ENCODE data around the gene MACROD1. TPM values are rescaled to one million over a fixed set of nuclear protein-coding genes. Genes with fewer than 3 reads are reported as not detected.

The MACROD1 gene
- total RNA-seq, 4 donors from 2014 or later: 28.8 to 70.7 (median 33.7) TPM

DNA sequence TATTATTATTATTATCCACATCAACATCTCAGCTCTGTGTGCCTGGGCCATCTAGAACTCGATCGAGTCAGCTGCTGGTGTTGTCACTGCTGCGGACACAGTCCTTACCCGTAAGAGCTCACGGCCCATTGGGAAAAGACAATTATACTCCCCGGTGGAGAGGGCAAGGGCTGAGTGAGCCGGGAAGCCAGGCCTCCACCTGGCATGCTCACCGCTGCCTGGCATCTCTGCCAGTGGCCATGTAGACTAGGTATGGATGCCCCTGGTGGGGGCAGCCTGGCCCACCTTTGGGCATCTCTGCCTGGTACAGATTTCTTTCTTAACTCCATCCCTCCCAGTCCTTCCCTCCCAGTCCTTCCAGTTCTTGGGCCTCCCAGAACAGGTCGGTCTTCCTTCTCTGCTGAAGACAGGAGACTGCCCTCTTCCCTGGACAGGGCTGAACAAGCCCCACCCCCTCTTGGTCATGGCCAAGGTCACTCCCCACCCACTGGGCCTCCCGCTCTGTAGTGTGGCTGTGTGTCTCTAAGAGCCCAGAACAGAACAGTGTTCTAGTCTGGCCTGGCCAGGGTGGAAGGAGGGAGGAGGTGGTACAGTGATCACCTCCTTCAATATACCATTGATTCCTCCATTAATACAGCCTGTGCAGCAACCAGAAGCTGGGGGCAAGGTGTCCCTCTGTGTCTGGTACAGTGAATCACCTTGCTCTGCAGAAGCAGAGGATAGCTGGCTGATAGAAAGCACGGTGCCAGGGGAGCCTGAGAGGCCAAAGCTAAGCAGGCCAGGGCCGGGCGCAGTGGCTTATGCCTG is 72.5 kb downstream of the MACROD1 start:
- no peaks in the 10 kb centered on the region for H3K9me3 ChIP-seq
- H3K4me3 ChIP-seq: no peak overlapping the region
- DNase-seq (ENCODE audit: extremely low spot score): no peak
- H3K27ac ChIP-seq (replicated peaks in 1 of 4): no peak overlapping the region
- peaks cover 19 to 61% (median 49%) of the 10 kb centered on the region in 4 donors for H3K4me1 ChIP-seq
- intact Hi-C loops (cut with DNase I): no loop called here
- no peaks in the 10 kb centered on the region for H3K27me3 ChIP-seq
- 95% methylated on average over 10 of the region's 13 CpGs for WGBS
- H3K36me3 ChIP-seq: no peaks in the 10 kb centered on the region
- TF ChIP-seq POLR2AphosphoS5 (IDR thresholded peaks at IDR 0.05): no peak
- TF ChIP-seq POLR2A (IDR thresholded peaks at IDR 0.05; ENCODE audit: low read depth): no peak
- TF ChIP-seq CTCF (IDR thresholded peaks at IDR 0.05): no peak
- no peak for TF ChIP-seq EP300 (IDR thresholded peaks at IDR 0.05)

GRCh38 chr11:64092761-64093136 is 73.2 kb downstream of the MACROD1 start:
- H3K36me3 ChIP-seq: no peaks in the 10 kb centered on the region
- H3K9me3 ChIP-seq: no peaks in the 10 kb centered on the region
- no peak overlapping the region for H3K4me3 ChIP-seq
- TF ChIP-seq EP300 (IDR thresholded peaks at IDR 0.05) (no peak), POLR2AphosphoS5 (IDR thresholded peaks at IDR 0.05) (no peak), CTCF (IDR thresholded peaks at IDR 0.05) (no peak), POLR2A (IDR thresholded peaks at IDR 0.05; ENCODE audit: low read depth) (no peak)
- no peaks in the 10 kb centered on the region for H3K27me3 ChIP-seq
- no peak for DNase-seq (ENCODE audit: extremely low spot score)
- H3K27ac ChIP-seq (replicated peaks in 1 of 4): no peak overlapping the region
- 100% methylated on average over 2 of the region's 8 CpGs for WGBS
- H3K4me1 ChIP-seq: peaks cover 19 to 65% (median 49%) of the 10 kb centered on the region in 4 donors
- intact Hi-C loops (cut with DNase I): no loop called here

GRCh38 chr11:64092111-64092760 is 73.7 kb downstream of the MACROD1 start:
- H3K27me3 ChIP-seq: no peaks in the 10 kb centered on the region
- no peak for DNase-seq (ENCODE audit: extremely low spot score)
- H3K9me3 ChIP-seq: no peaks in the 10 kb centered on the region
- peaks cover 19 to 65% (median 47%) of the 10 kb centered on the region in 4 donors for H3K4me1 ChIP-seq
- H3K4me3 ChIP-seq: no peak overlapping the region
- intact Hi-C loops (cut with DNase I): no loop called here
- H3K36me3 ChIP-seq: no peaks in the 10 kb centered on the region
- TF ChIP-seq CTCF (IDR thresholded peaks at IDR 0.05) (no peak), POLR2AphosphoS5 (IDR thresholded peaks at IDR 0.05) (no peak), POLR2A (IDR thresholded peaks at IDR 0.05; ENCODE audit: low read depth) (no peak), EP300 (IDR thresholded peaks at IDR 0.05) (no peak)
- WGBS: 86% methylated on average over 10 of the region's 15 CpGs
- H3K27ac ChIP-seq (replicated peaks in 1 of 4): no peak overlapping the region

DNA sequence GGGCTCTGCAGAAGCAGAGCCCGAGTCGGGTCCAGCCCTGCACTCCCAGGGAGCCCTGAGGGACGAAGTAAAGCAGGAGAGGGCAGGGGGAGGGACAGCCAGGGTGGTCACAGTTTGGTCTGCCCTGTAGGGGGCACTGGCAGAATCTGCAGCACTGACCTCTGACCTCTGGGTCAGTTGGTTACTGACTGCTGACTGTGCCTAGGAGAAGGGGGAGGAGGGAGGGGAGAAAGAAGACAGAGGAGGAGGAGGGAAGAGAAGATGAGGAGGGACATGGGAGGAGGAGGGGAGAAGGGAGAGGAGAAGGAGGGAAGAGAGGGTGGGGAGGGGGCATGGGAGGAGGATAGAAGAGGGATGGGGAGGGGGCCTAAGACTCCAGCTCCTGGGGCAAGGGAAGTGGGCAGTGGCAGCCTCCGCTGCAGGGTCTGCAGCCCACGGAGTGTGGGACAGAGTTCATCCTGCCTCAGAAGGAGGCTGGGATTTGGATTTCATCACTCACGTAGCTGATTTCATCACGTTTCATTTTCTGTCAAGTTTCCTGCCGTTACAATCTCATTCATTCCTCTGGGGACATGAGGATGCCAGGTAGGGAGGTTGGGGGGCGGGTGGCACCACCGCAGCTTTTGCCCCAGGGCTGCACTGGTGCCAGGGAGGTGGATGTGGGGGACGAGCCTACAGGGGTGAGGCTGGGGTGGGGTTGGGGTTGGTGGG is 75.0 kb downstream of the MACROD1 start:
- H3K4me3 ChIP-seq: no peak overlapping the region
- H3K27me3 ChIP-seq: no peaks in the 10 kb centered on the region
- TF ChIP-seq EP300 (IDR thresholded peaks at IDR 0.05) (no peak), POLR2A (IDR thresholded peaks at IDR 0.05; ENCODE audit: low read depth) (no peak), CTCF (IDR thresholded peaks at IDR 0.05) (no peak), POLR2AphosphoS5 (IDR thresholded peaks at IDR 0.05) (no peak)
- H3K4me1 ChIP-seq: peaks cover 24 to 65% (median 48%) of the 10 kb centered on the region in 4 donors
- 71% methylated on average over 11 of the region's 11 CpGs for WGBS
- H3K36me3 ChIP-seq: no peaks in the 10 kb centered on the region
- DNase-seq (ENCODE audit: extremely low spot score): no peak
- H3K9me3 ChIP-seq: no peaks in the 10 kb centered on the region
- intact Hi-C loops (cut with DNase I): no loop called here
- H3K27ac ChIP-seq (replicated peaks in 1 of 4): no peak overlapping the region

Measured in esophagus muscularis mucosa (tissue), 4 donors.